HUES64 (cell line): Measurements from ENCODE around the gene LRRC10B. TPM values are rescaled to one million over a fixed set of nuclear protein-coding genes. Genes with fewer than 3 reads are reported as not detected.
"Not testable (repeated sequence)": the region's sequence is repeated elsewhere in the genome, so short reads cannot be mapped to it uniquely, and the experiment has no call there.

Experiments used
- H3K27ac ChIP-seq: 2 replicates; pipeline ENCODE4 v1.7.0; 2013; ENCODE audit warnings: low read depth, low read length, inconsistent platforms
- H3K27me3 ChIP-seq: 2 replicates; pipeline ENCODE4 v1.6.1; 2013; ENCODE audit warnings: mild to moderate bottlenecking, low read length; ENCODE audit not compliant: insufficient read depth
- H3K36me3 ChIP-seq: 2 replicates; pipeline ENCODE4 v1.6.1; 2013; ENCODE audit warnings: mild to moderate bottlenecking, low read length; ENCODE audit not compliant: insufficient read depth
- H3K4me1 ChIP-seq: 2 replicates; pipeline ENCODE4 v1.6.1; 2013; ENCODE audit warnings: mild to moderate bottlenecking, low read length, moderate library complexity; ENCODE audit not compliant: insufficient read depth
- H3K4me3 ChIP-seq: 2 replicates; pipeline ENCODE4 v1.5.1; 2013; ENCODE audit warnings: mild to moderate bottlenecking, low read length, moderate library complexity
- H3K9ac ChIP-seq: 2 replicates; pipeline ENCODE4 v1.6.1; 2013; ENCODE audit warnings: mild to moderate bottlenecking, low read depth, low read length
- H3K9me3 ChIP-seq: 2 replicates; pipeline ENCODE4 v1.6.1; 2013; ENCODE audit warnings: low read depth, low read length; ENCODE audit not compliant: insufficient read depth
- WGBS: fragments of 150-250, 120-280 bp; methylation state at CpG from one replicate; pipeline ENCODE4 v1.1.7; 2013; ENCODE audit warnings: missing lambda C conversion rate; 5-methylcytosine and 5-hydroxymethylcytosine counted together
- polyA plus RNA-seq, 2 experiments: library from polyadenylated mRNA; stranded (reverse); fragments of 50-300 nt; gene quantifications; one replicate each; pipeline ENCODE4 v1.2.3, GENCODE V29; 2013

LRRC10B gene
- 1.1 TPM for polyA plus RNA-seq (2013, experiment 1 of 2)
- polyA plus RNA-seq (2013, experiment 2 of 2) = 1.8 TPM

- Histone ChIP-seq H3K4me3 (peak within 1 kb of the TSS; percentile 58), H3K27me3 (peaks cover 57% of the 10 kb centered on the region), H3K36me3 (no peaks in the 10 kb centered on the region), H3K9ac (no peak within 1 kb of the TSS), H3K27ac (no peak within 1 kb of the TSS), H3K4me1 (peaks cover 18% of the 10 kb centered on the region), H3K9me3 (no peaks in the 10 kb centered on the region)
- WGBS = 2% methylated on average over 74 of the region's 74 CpGs
These were observed at the start of gene LRRC10B for GRCh38 chr11:61507962-61508861. Gene LRRC10B (plus strand): TSS chr11:61508749. CDS start chr11:61508999, 250 bp downstream.

- Histone ChIP-seq H3K4me3 (no peak overlapping the region), H3K27ac (no peak overlapping the region), H3K36me3 (peaks cover 2% of the 10 kb centered on the region), H3K27me3 (no peaks in the 10 kb centered on the region), H3K4me1 (no peaks in the 10 kb centered on the region), H3K9ac (no peak overlapping the region), H3K9me3 (no peaks in the 10 kb centered on the region)
- WGBS = 93% methylated on average over 3 of the region's 3 CpGs
These were observed 48.1 kb upstream of the LRRC10B start for GRCh38 chr11:61460474-61460881.

- WGBS = 90% methylated on average over 5 of the region's 5 CpGs
These were observed 47.6 kb upstream of the LRRC10B start for GRCh38 chr11:61460986-61461385.

GRCh38 chr11:61467602-61468001 is 40.9 kb upstream of the LRRC10B start:
- not testable (repeated sequence) for H3K27ac ChIP-seq, H3K9me3 ChIP-seq, H3K4me3 ChIP-seq, H3K36me3 ChIP-seq, H3K9ac ChIP-seq, H3K27me3 ChIP-seq, H3K4me1 ChIP-seq
- WGBS = 90% methylated on average over 6 of the region's 6 CpGs

More at GRCh38 chr11:61460986-61461385, 47.6 kb upstream of the LRRC10B start:
- Histone ChIP-seq H3K27me3 (no peaks in the 10 kb centered on the region), H3K4me1 (no peaks in the 10 kb centered on the region), H3K9me3 (no peaks in the 10 kb centered on the region), H3K36me3 (no peaks in the 10 kb centered on the region; the same call in 1 of the 2 replicates), H3K9ac (no peak overlapping the region), H3K27ac (no peak overlapping the region), H3K4me3 (no peak overlapping the region)

DNA sequence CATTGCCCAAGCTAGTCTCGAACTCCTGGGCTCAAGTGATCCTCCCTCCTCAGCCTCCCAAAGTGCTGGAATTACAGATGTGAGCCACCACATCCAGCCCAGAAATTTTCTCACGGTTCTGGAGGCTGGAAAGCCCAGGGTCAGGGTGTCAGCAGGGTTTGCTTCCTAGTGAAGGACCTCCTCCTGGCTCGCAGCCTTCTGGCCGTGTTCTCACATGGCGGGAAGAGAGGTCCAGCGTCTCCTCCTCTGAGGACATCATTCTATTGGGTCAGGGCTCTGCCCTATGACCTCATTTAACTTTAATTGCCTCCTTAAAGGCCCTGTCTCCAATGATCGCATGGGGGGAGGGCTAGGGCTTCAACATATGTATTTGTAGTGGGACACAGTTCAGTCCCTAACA is 40.5 kb upstream of the LRRC10B start:
- Histone ChIP-seq H3K27ac (no peak overlapping the region), H3K9me3 (no peaks in the 10 kb centered on the region), H3K36me3 (no peaks in the 10 kb centered on the region), H3K27me3 (no peaks in the 10 kb centered on the region), H3K9ac (no peak overlapping the region), H3K4me1 (no peaks in the 10 kb centered on the region), H3K4me3 (no peak overlapping the region)
- WGBS = 93% methylated on average over 7 of the region's 7 CpGs

DNA sequence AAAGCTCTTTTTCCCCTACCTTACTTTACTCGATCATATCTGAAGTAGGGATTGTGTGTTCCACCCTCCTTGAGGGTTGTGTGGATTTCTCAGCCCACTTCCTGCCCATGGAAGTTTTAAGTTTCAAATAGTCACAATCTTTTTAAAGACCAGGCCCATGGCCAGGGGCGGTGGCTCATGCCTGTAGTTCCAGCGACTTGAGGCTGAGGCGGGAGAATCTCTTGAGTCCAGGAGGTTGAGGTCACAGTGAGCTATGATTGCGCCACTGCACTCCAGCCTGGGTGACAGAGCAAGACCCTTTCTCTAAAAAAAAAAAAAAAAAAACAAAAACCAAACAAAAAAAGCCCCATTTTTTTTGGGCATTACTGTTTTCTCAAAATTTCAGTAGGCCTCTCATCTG is 36.3 kb upstream of the LRRC10B start:
- 93% methylated on average over 4 of the region's 5 CpGs for WGBS
- H3K4me3 ChIP-seq = no peak overlapping the region
- H3K27me3 ChIP-seq = no peaks in the 10 kb centered on the region
- H3K9ac ChIP-seq = no peak overlapping the region
- no peaks in the 10 kb centered on the region for H3K36me3 ChIP-seq
- H3K27ac ChIP-seq = no peak overlapping the region
- H3K9me3 ChIP-seq = no peaks in the 10 kb centered on the region
- no peaks in the 10 kb centered on the region for H3K4me1 ChIP-seq

DNA sequence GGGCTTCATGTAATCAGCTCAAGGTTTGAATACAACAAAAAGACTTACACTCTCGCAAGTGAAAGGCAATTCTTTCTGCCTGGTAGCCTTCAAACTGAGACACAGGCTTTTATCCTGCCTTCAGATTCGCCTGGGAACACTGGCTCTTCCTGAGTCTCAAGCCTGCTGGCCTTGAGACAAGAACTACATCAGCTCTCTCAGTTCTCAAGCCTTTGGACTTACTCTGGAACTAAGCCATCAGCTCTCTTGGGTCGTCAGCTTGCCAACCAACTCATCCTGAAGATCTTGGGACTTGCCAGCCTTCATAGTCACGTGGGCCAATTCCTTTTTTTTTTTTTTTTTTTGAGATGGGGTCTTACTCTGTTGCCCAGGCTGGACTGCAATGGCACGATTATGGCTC is 35.7 kb upstream of the LRRC10B start:
- H3K27ac ChIP-seq = no peak overlapping the region
- H3K4me1 ChIP-seq = no peaks in the 10 kb centered on the region
- no peaks in the 10 kb centered on the region for H3K9me3 ChIP-seq
- no peak overlapping the region for H3K9ac ChIP-seq
- WGBS = 93% methylated on average over 5 of the region's 5 CpGs
- no peak overlapping the region for H3K4me3 ChIP-seq
- H3K36me3 ChIP-seq = no peaks in the 10 kb centered on the region
- no peaks in the 10 kb centered on the region for H3K27me3 ChIP-seq

DNA sequence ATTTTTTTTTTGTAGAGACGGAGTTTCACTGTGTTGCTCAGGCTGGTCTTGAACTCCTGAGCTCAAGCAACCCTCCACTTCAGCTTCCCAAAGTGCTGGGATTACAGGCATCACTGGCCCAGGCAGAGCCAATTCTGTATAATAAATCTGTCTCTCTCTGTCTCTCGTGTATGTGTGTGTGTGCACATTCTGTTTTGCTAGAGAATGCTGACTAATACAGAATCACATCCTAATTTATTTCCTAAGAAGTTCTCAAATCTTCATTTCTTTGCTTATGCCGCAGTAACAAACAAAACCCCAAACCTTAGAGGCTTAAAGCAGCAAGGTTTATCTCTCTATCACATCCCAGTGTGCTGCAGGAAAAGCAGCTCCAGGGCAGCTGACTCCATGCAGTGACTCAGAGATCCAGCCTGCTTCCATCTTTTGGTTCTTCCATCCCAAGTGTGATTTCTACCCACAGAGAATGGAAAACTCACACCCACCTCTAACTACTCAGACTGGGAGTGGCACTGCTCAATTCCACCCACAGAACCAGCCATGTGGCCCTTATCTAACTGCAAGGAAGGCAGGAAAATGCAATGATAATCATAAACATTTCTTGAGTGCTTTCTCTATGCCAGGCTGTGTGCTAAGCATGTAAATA is 35.1 kb upstream of the LRRC10B start:
- no peak overlapping the region for H3K9ac ChIP-seq
- WGBS = 98% methylated on average over 3 of the region's 3 CpGs
- no peaks in the 10 kb centered on the region for H3K36me3 ChIP-seq
- H3K27ac ChIP-seq = no peak overlapping the region
- no peaks in the 10 kb centered on the region for H3K9me3 ChIP-seq
- H3K27me3 ChIP-seq = no peaks in the 10 kb centered on the region
- no peaks in the 10 kb centered on the region for H3K4me1 ChIP-seq
- H3K4me3 ChIP-seq = no peak overlapping the region

- no peaks in the 10 kb centered on the region for H3K4me1 ChIP-seq
- H3K4me3 ChIP-seq = no peak overlapping the region
- H3K36me3 ChIP-seq = no peaks in the 10 kb centered on the region
- H3K9me3 ChIP-seq = no peaks in the 10 kb centered on the region
- no peaks in the 10 kb centered on the region for H3K27me3 ChIP-seq
- no peak overlapping the region for H3K9ac ChIP-seq
- H3K27ac ChIP-seq = no peak overlapping the region
- 93% methylated on average over 6 of the region's 6 CpGs for WGBS
These were observed 34.4 kb upstream of the LRRC10B start for GRCh38 chr11:61474013-61474643.

DNA sequence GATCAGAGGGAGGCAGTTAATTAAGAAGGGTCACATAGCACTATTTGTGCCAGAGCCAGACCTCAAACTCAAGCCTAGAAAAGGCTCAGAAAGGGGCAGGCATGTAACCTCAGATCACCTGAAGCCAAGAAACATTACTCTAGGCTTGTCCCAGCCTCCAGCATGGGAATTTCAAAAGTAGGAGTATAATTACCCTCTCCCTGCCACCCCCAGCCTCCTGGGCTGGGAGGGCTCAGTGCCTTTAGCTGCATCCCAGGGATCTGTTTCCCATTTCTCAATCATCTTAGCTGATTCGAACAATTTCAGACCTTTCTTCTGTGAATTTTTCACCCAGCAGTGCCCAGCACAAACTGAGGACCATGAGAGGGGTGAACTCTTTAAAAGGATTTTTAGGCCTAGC is 33.1 kb upstream of the LRRC10B start:
- H3K36me3 ChIP-seq = no peaks in the 10 kb centered on the region
- H3K27ac ChIP-seq = no peak overlapping the region
- no peaks in the 10 kb centered on the region for H3K4me1 ChIP-seq
- H3K4me3 ChIP-seq = no peak overlapping the region
- WGBS = 96% methylated on average over 1 of the region's 1 CpG
- no peaks in the 10 kb centered on the region for H3K9me3 ChIP-seq
- H3K27me3 ChIP-seq = no peaks in the 10 kb centered on the region
- H3K9ac ChIP-seq = no peak overlapping the region; the same call in 1 of the 2 replicates

DNA sequence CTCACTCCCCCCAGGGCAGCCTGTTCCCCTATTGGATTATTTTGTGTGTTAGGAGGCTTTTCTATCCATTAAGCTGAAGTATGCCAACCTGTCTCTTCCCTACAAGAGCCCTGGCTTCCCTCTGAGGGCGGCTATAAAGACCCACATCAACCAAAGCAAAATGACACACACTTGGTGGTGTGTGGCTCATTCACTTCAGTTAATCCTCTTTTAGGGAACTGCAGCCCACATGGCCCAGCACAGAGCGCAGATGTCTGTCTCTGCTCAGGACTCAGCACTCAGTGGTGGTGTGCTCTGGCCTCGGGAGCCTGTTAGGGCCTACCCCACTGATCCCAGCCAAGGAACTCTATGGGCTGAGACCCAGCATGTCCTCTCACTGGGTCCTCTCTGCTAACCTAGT is 32.2 kb upstream of the LRRC10B start:
- no peak overlapping the region for H3K27ac ChIP-seq
- H3K4me3 ChIP-seq = no peak overlapping the region
- H3K27me3 ChIP-seq = no peaks in the 10 kb centered on the region
- no peaks in the 10 kb centered on the region for H3K9me3 ChIP-seq
- H3K9ac ChIP-seq = no peak overlapping the region
- H3K36me3 ChIP-seq = no peaks in the 10 kb centered on the region
- WGBS = 95% methylated on average over 3 of the region's 3 CpGs
- peaks cover 4% of the 10 kb centered on the region for H3K4me1 ChIP-seq
